ENCODE data around the gene TTLL12. TPM values are rescaled to one million over a fixed set of nuclear protein-coding genes. Genes with fewer than 3 reads are reported as not detected.
A peak's percentile ranks its signal among the peaks of the same experiment; 100 is the strongest.

The TTLL12 gene
- polyA plus RNA-seq, 4 donors, result 19.7 to 60.6 (median 27.8) TPM

GRCh38 chr22:43154887-43155536 lies 31.9 kb downstream of the TTLL12 start:
- Histone ChIP-seq H3K4me3 (ENCODE audit: low read depth in 1 of 3, low read length in 3 of 3) (no peak overlapping the region), H3K27ac (ENCODE audit: low read depth in 1 of 3, low read length in 2 of 3) (no peak overlapping the region), H3K9me3 (ENCODE audit: control insufficient read depth in 2 of 2, insufficient read depth in 1 of 2, low read depth in 1 of 2, low read length in 1 of 2) (no peaks in the 10 kb centered on the region), H3K36me3 (ENCODE audit: control insufficient read depth in 3 of 3, insufficient read depth in 2 of 3, low read depth in 1 of 3, low read length in 3 of 3) (no peaks in the 10 kb centered on the region), H3K4me1 (ENCODE audit: control insufficient read depth in 3 of 3, insufficient read depth in 2 of 3, low read depth in 1 of 3, low read length in 2 of 3) (peaks cover 0 to 11% (median 9%) of the 10 kb centered on the region in 3 donors), H3K27me3 (ENCODE audit: control insufficient read depth in 3 of 3, insufficient read depth in 3 of 3, low read length in 3 of 3) (peaks cover 0 to 14% (median 0%) of the 10 kb centered on the region in 3 donors)
- FAIRE-seq, result no peak
- DNase-seq, result no peak
- 86 to 91% (median 86%) methylated on average over 26 to 27 of the region's 27 CpGs for WGBS, 3 donors

- H3K9me3 ChIP-seq (ENCODE audit: control insufficient read depth in 2 of 2, insufficient read depth in 1 of 2, low read depth in 1 of 2, low read length in 1 of 2), result no peaks in the 10 kb centered on the region
- H3K36me3 ChIP-seq (ENCODE audit: control insufficient read depth in 3 of 3, insufficient read depth in 2 of 3, low read depth in 1 of 3, low read length in 3 of 3), result no peaks in the 10 kb centered on the region
- peaks cover 0 to 8% (median 5%) of the 10 kb centered on the region in 3 donors for H3K4me1 ChIP-seq (ENCODE audit: control insufficient read depth in 3 of 3, insufficient read depth in 2 of 3, low read depth in 1 of 3, low read length in 2 of 3)
- FAIRE-seq (no peak), DNase-seq (no peak)
- 71 to 77% (median 74%) methylated on average over 9 of the region's 9 CpGs for whole genome bisulfite sequencing, 3 donors
- no peak overlapping the region for H3K4me3 ChIP-seq (ENCODE audit: low read depth in 1 of 3, low read length in 3 of 3)
- H3K27me3 ChIP-seq (ENCODE audit: control insufficient read depth in 3 of 3, insufficient read depth in 3 of 3, low read length in 3 of 3), result peaks cover 0 to 14% (median 0%) of the 10 kb centered on the region in 3 donors
- no peak overlapping the region for H3K27ac ChIP-seq (ENCODE audit: low read depth in 1 of 3, low read length in 2 of 3)
These were observed 33.0 kb downstream of the TTLL12 start for GRCh38 chr22:43153899-43154298.

- Histone ChIP-seq H3K4me3 (ENCODE audit: low read depth in 1 of 3, low read length in 3 of 3) (peak overlapping the region; percentile 34 to 87 (median 69)), H3K36me3 (ENCODE audit: control insufficient read depth in 3 of 3, insufficient read depth in 2 of 3, low read depth in 1 of 3, low read length in 3 of 3) (no peaks in the 10 kb centered on the region), H3K27ac (ENCODE audit: low read depth in 1 of 3, low read length in 2 of 3) (peak overlapping the region in 2 of 3 donors; percentile 84 to 96), H3K9me3 (ENCODE audit: control insufficient read depth in 2 of 2, insufficient read depth in 1 of 2, low read depth in 1 of 2, low read length in 1 of 2) (no peaks in the 10 kb centered on the region), H3K27me3 (ENCODE audit: control insufficient read depth in 3 of 3, insufficient read depth in 3 of 3, low read length in 3 of 3) (peaks cover 0 to 14% (median 0%) of the 10 kb centered on the region in 3 donors), H3K4me1 (ENCODE audit: control insufficient read depth in 3 of 3, insufficient read depth in 2 of 3, low read depth in 1 of 3, low read length in 2 of 3) (peaks cover 0 to 13% (median 2%) of the 10 kb centered on the region in 3 donors)
- DNase-seq, result peak; percentile 39 to 88
- 3 to 21% (median 5%) methylated on average over 21 to 22 of the region's 22 CpGs for WGBS, 3 donors
- FAIRE-seq, result no peak
These were observed 34.4 kb downstream of the TTLL12 start for GRCh38 chr22:43152357-43153071.

GRCh38 chr22:43152003-43152356 lies 35.0 kb downstream of the TTLL12 start:
- H3K27ac ChIP-seq (ENCODE audit: low read depth in 1 of 3, low read length in 2 of 3), result peak overlapping the region in 2 of 3 donors; percentile 84 to 96
- peak overlapping the region; percentile 34 to 87 (median 69) for H3K4me3 ChIP-seq (ENCODE audit: low read depth in 1 of 3, low read length in 3 of 3)
- H3K4me1 ChIP-seq (ENCODE audit: control insufficient read depth in 3 of 3, insufficient read depth in 2 of 3, low read depth in 1 of 3, low read length in 2 of 3), result peaks cover 0 to 13% (median 0%) of the 10 kb centered on the region in 3 donors
- no peak for FAIRE-seq
- DNase-seq, result peak; percentile 21 to 26
- H3K27me3 ChIP-seq (ENCODE audit: control insufficient read depth in 3 of 3, insufficient read depth in 3 of 3, low read length in 3 of 3), result peaks cover 0 to 14% (median 0%) of the 10 kb centered on the region in 3 donors
- 2 to 23% (median 5%) methylated on average over 17 to 18 of the region's 18 CpGs for WGBS, 3 donors
- H3K36me3 ChIP-seq (ENCODE audit: control insufficient read depth in 3 of 3, insufficient read depth in 2 of 3, low read depth in 1 of 3, low read length in 3 of 3), result no peaks in the 10 kb centered on the region
- H3K9me3 ChIP-seq (ENCODE audit: control insufficient read depth in 2 of 2, insufficient read depth in 1 of 2, low read depth in 1 of 2, low read length in 1 of 2), result no peaks in the 10 kb centered on the region

GRCh38 chr22:43151251-43152002 lies 35.5 kb downstream of the TTLL12 start, which contains the start of gene TSPO:
Gene TSPO, plus strand, starts transcription at chr22:43151559. Its CDS starts 7,680 bp downstream, at chr22:43159239.
- Histone ChIP-seq H3K36me3 (ENCODE audit: control insufficient read depth in 3 of 3, insufficient read depth in 2 of 3, low read depth in 1 of 3, low read length in 3 of 3) (no peaks in the 10 kb centered on the region), H3K4me3 (ENCODE audit: low read depth in 1 of 3, low read length in 3 of 3) (peak within 1 kb of the TSS; percentile 46 to 87 (median 69)), H3K27me3 (ENCODE audit: control insufficient read depth in 3 of 3, insufficient read depth in 3 of 3, low read length in 3 of 3) (peaks cover 0 to 14% (median 0%) of the 10 kb centered on the region in 3 donors), H3K9me3 (ENCODE audit: control insufficient read depth in 2 of 2, insufficient read depth in 1 of 2, low read depth in 1 of 2, low read length in 1 of 2) (no peaks in the 10 kb centered on the region), H3K4me1 (ENCODE audit: control insufficient read depth in 3 of 3, insufficient read depth in 2 of 3, low read depth in 1 of 3, low read length in 2 of 3) (peaks cover 0 to 13% (median 0%) of the 10 kb centered on the region in 3 donors), H3K27ac (ENCODE audit: low read depth in 1 of 3, low read length in 2 of 3) (peak within 1 kb of the TSS in 2 of 3 donors; percentile 84 to 96)
- DNase-seq (peak; percentile 51 to 66), FAIRE-seq (no peak)
- 1 to 2% (median 2%) methylated on average over 38 to 75 of the region's 75 CpGs for WGBS, 3 donors

GRCh38 chr22:43150731-43151206 lies 36.2 kb downstream of the TTLL12 start:
- WGBS, 3 donors, result 63 to 79% (median 74%) methylated on average over 14 to 15 of the region's 15 CpGs
- Histone ChIP-seq H3K9me3 (ENCODE audit: control insufficient read depth in 2 of 2, insufficient read depth in 1 of 2, low read depth in 1 of 2, low read length in 1 of 2) (no peaks in the 10 kb centered on the region), H3K27ac (ENCODE audit: low read depth in 1 of 3, low read length in 2 of 3) (peak overlapping the region in 2 of 3 donors; percentile 0 to 37), H3K4me1 (ENCODE audit: control insufficient read depth in 3 of 3, insufficient read depth in 2 of 3, low read depth in 1 of 3, low read length in 2 of 3) (peaks cover 0 to 13% (median 0%) of the 10 kb centered on the region in 3 donors), H3K27me3 (ENCODE audit: control insufficient read depth in 3 of 3, insufficient read depth in 3 of 3, low read length in 3 of 3) (peaks cover 0 to 14% (median 0%) of the 10 kb centered on the region in 3 donors), H3K4me3 (ENCODE audit: low read depth in 1 of 3, low read length in 3 of 3) (peak overlapping the region; percentile 46 to 87 (median 69)), H3K36me3 (ENCODE audit: control insufficient read depth in 3 of 3, insufficient read depth in 2 of 3, low read depth in 1 of 3, low read length in 3 of 3) (no peaks in the 10 kb centered on the region)
- FAIRE-seq, result no peak
- DNase-seq, result no peak

GRCh38 chr22:43148581-43148980 lies 38.4 kb downstream of the TTLL12 start:
- DNase-seq (no peak), FAIRE-seq (no peak)
- WGBS, 3 donors, result 30 to 47% (median 38%) methylated on average over 6 of the region's 6 CpGs
- Histone ChIP-seq H3K27me3 (ENCODE audit: control insufficient read depth in 3 of 3, insufficient read depth in 3 of 3, low read length in 3 of 3) (peaks cover 0 to 14% (median 0%) of the 10 kb centered on the region in 3 donors), H3K4me3 (ENCODE audit: low read depth in 1 of 3, low read length in 3 of 3) (no peak overlapping the region), H3K9me3 (ENCODE audit: control insufficient read depth in 2 of 2, insufficient read depth in 1 of 2, low read depth in 1 of 2, low read length in 1 of 2) (no peaks in the 10 kb centered on the region), H3K27ac (ENCODE audit: low read depth in 1 of 3, low read length in 2 of 3) (peak overlapping the region in 1 of 3 donors; percentile 48), H3K4me1 (ENCODE audit: control insufficient read depth in 3 of 3, insufficient read depth in 2 of 3, low read depth in 1 of 3, low read length in 2 of 3) (peaks cover 0 to 13% (median 0%) of the 10 kb centered on the region in 3 donors), H3K36me3 (ENCODE audit: control insufficient read depth in 3 of 3, insufficient read depth in 2 of 3, low read depth in 1 of 3, low read length in 3 of 3) (no peaks in the 10 kb centered on the region)

- no peaks in the 10 kb centered on the region for H3K36me3 ChIP-seq (ENCODE audit: control insufficient read depth in 3 of 3, insufficient read depth in 2 of 3, low read depth in 1 of 3, low read length in 3 of 3)
- no peak overlapping the region for H3K27ac ChIP-seq (ENCODE audit: low read depth in 1 of 3, low read length in 2 of 3)
- peaks cover 0 to 14% (median 0%) of the 10 kb centered on the region in 3 donors for H3K27me3 ChIP-seq (ENCODE audit: control insufficient read depth in 3 of 3, insufficient read depth in 3 of 3, low read length in 3 of 3)
- 71 to 75% (median 72%) methylated on average over 8 of the region's 8 CpGs for WGBS, 3 donors
- no peak overlapping the region for H3K4me3 ChIP-seq (ENCODE audit: low read depth in 1 of 3, low read length in 3 of 3)
- H3K4me1 ChIP-seq (ENCODE audit: control insufficient read depth in 3 of 3, insufficient read depth in 2 of 3, low read depth in 1 of 3, low read length in 2 of 3), result peaks cover 0 to 13% (median 0%) of the 10 kb centered on the region in 3 donors
- no peak for FAIRE-seq
- no peaks in the 10 kb centered on the region for H3K9me3 ChIP-seq (ENCODE audit: control insufficient read depth in 2 of 2, insufficient read depth in 1 of 2, low read depth in 1 of 2, low read length in 1 of 2)
- DNase-seq, result no peak
These were observed 39.1 kb downstream of the TTLL12 start for GRCh38 chr22:43147821-43148220.

Measured in small intestine (tissue), 7 donors.